HL-60 (cell line): ENCODE data around the gene ABLIM1.

Source experiments
- CTCF ChIP-seq: IDR thresholded peaks from one replicate; pipeline ENCODE4 v1.5.1; 2011; ENCODE audit warnings: low read length, control low read depth, inconsistent platforms; ENCODE audit not compliant: insufficient read depth
- GABPA ChIP-seq: IDR thresholded peaks from 2 replicates; pipeline ENCODE4 v1.6.1; 2012; ENCODE audit warnings: low read depth

- TF ChIP-seq CTCF (no peak), GABPA (no peak)
Measured at GRCh38 chr10:114436941-114437340, 221.1 kb downstream of the ABLIM1 start.
